HEK293 (cell line): ENCODE results near the gene COL9A2.

Source experiments
- CTCF ChIP-seq: fragments of 450-650 bp; formaldehyde crosslinking; IDR thresholded peaks from 2 replicates; pipeline ENCODE4 v1.5.1; 2016; ENCODE audit warnings: missing biosample characterization, missing genetic modification characterization
- PATZ1 ChIP-seq: fragments of 450-650 bp; formaldehyde crosslinking; IDR thresholded peaks from 2 replicates; pipeline ENCODE4 v1.5.1; 2016; ENCODE audit warnings: missing biosample characterization, missing genetic modification characterization
- REST ChIP-seq: fragments of 450-650 bp; formaldehyde crosslinking; IDR thresholded peaks from 2 replicates; pipeline ENCODE4 v1.5.1; 2016; ENCODE audit warnings: missing biosample characterization, missing genetic modification characterization
- YY1 ChIP-seq: fragments of 450-650 bp; formaldehyde crosslinking; IDR thresholded peaks from 2 replicates; pipeline ENCODE4 v1.5.1; 2018; ENCODE audit warnings: missing biosample characterization, missing genetic modification characterization
- ZNF112 ChIP-seq: fragments of 450-650 bp; formaldehyde crosslinking; IDR thresholded peaks from 2 replicates; pipeline ENCODE4 v1.5.0; 2017; ENCODE audit warnings: missing biosample characterization, missing genetic modification characterization
- ZNF274 ChIP-seq, 2 experiments: fragments of 200-500 bp in 1 of 2; fragments of 450-650 bp in 1 of 2; sonication (Bioruptor generic) in 1 of 2; formaldehyde crosslinking in 1 of 2; IDR thresholded peaks; 2 replicates each; pipeline versions ENCODE4 v1.5.1 to v1.6.1; 2014 to 2016; ENCODE audit warnings: borderline replicate concordance in 1 of 2, inconsistent platforms in 1 of 2, low read length in 1 of 2, missing biosample characterization in 1 of 2, missing genetic modification characterization in 1 of 2
- ZNF433 ChIP-seq: fragments of 450-650 bp; formaldehyde crosslinking; IDR thresholded peaks from 2 replicates; pipeline ENCODE4 v1.5.1; 2016; ENCODE audit warnings: missing biosample characterization, missing genetic modification characterization, low read depth
- ZNF555 ChIP-seq: fragments of 450-650 bp; formaldehyde crosslinking; conservative IDR thresholded peaks from 2 replicates; pipeline ENCODE4 v1.5.1; 2017; ENCODE audit warnings: missing biosample characterization, mild to moderate bottlenecking, missing genetic modification characterization, inconsistent platforms
- ZNF571 ChIP-seq: fragments of 450-650 bp; formaldehyde crosslinking; IDR thresholded peaks from 2 replicates; pipeline ENCODE4 v1.5.0; 2017; ENCODE audit warnings: missing biosample characterization, missing genetic modification characterization
- ZNF623 ChIP-seq: fragments of 450-650 bp; formaldehyde crosslinking; IDR thresholded peaks from 2 replicates; pipeline ENCODE4 v1.5.1; 2016; ENCODE audit warnings: missing biosample characterization, missing genetic modification characterization
- ZNF670 ChIP-seq: fragments of 450-650 bp; formaldehyde crosslinking; IDR thresholded peaks from 2 replicates; pipeline ENCODE4 v1.5.1; 2016; ENCODE audit warnings: missing biosample characterization, missing genetic modification characterization, low read depth
- ZNF707 ChIP-seq: fragments of 450-650 bp; formaldehyde crosslinking; IDR thresholded peaks from 2 replicates; pipeline ENCODE4 v1.5.1; 2016; ENCODE audit warnings: missing biosample characterization, missing genetic modification characterization
- ZNF777 ChIP-seq: fragments of 450-650 bp; formaldehyde crosslinking; IDR thresholded peaks from 2 replicates; pipeline ENCODE4 v1.5.1; 2017; ENCODE audit warnings: missing biosample characterization, missing genetic modification characterization, borderline replicate concordance

- TF ChIP-seq ZNF777 (tag by site-specific recombination) (no peak), PATZ1 (tag by site-specific recombination) (no peak), ZNF707 (tag by site-specific recombination) (no peak), CTCF (no peak), REST (tag by site-specific recombination) (no peak), YY1 (tag by site-specific recombination) (no peak), ZNF571 (tag by site-specific recombination) (no peak), ZNF555 (no peak), ZNF623 (tag by site-specific recombination) (no peak), ZNF433 (tag by site-specific recombination) (no peak), ZNF112 (tag by site-specific recombination) (no peak), ZNF274 (IDR thresholded peaks at IDR 0.05; ENCODE audit: low read length) (no peak), ZNF274 (tag by site-specific recombination; IDR thresholded peaks at IDR 0.05; ENCODE audit: borderline replicate concordance) (no peak), ZNF670 (tag by site-specific recombination) (no peak)
These were observed 58.7 kb downstream of the COL9A2 start for GRCh38 chr1:40258445-40258769.
